Measurements from ENCODE around the gene HID1.

GRCh38 chr17:74901353-74902135 lies 71.0 kb downstream of the HID1 start:
- no peak for TF ChIP-seq EZH2 (IDR thresholded peaks at IDR 0.05; ENCODE audit: insufficient read depth, low read length)
- no peak for TF ChIP-seq CTCF (IDR thresholded peaks at IDR 0.05; ENCODE audit: insufficient read depth, low read depth, low read length)
